SW480 (cell line): Measurements from ENCODE around the gene GDAP1L1.
A peak's percentile ranks its signal among the peaks of the same experiment; 100 is the strongest.
"Not testable (repeated sequence)": the region's sequence is repeated elsewhere in the genome, so short reads cannot be mapped to it uniquely, and the experiment has no call there.

Source experiments
- DNase-seq: peaks from one replicate; pipeline ENCODE4 v3.0.0-alpha.2; 2016; ENCODE audit warnings: low spot score

GDAP1L1 gene

GRCh38 chr20:44302736-44303135 lies 55.6 kb downstream of the GDAP1L1 start:
- no peak for DNase-seq

- no peak for DNase-seq
Observed at GRCh38 chr20:44304383-44304782, 57.3 kb downstream of the GDAP1L1 start.

- no peak for DNase-seq
Observed at GRCh38 chr20:44306927-44307326, 59.8 kb downstream of the GDAP1L1 start.

- DNase-seq: no peak
Observed at GRCh38 chr20:44309763-44310663, 62.9 kb downstream of the GDAP1L1 start.

GRCh38 chr20:44310664-44311639 lies 63.8 kb downstream of the GDAP1L1 start, which contains the start of gene FITM2:
FITM2 (minus strand) TSS chr20:44311202; CDS start chr20:44311148, 54 bp downstream.
- DNase-seq: peak; percentile 97

- no peak for DNase-seq
Observed at GRCh38 chr20:44314870-44315269, 67.8 kb downstream of the GDAP1L1 start.

GRCh38 chr20:44319839-44320422 lies 72.8 kb downstream of the GDAP1L1 start:
- DNase-seq: no peak

- peak; percentile 64 for DNase-seq
Observed at GRCh38 chr20:44324343-44324742, 77.2 kb downstream of the GDAP1L1 start.

GRCh38 chr20:44326391-44327159 lies 79.5 kb downstream of the GDAP1L1 start:
- peak; percentile 49 for DNase-seq

GRCh38 chr20:44327748-44328147 lies 80.6 kb downstream of the GDAP1L1 start:
- not testable (repeated sequence) for DNase-seq

GRCh38 chr20:44328428-44328827 lies 81.3 kb downstream of the GDAP1L1 start:
- no peak for DNase-seq
